Measurements from ENCODE around the gene PPP2R1A.

DNA sequence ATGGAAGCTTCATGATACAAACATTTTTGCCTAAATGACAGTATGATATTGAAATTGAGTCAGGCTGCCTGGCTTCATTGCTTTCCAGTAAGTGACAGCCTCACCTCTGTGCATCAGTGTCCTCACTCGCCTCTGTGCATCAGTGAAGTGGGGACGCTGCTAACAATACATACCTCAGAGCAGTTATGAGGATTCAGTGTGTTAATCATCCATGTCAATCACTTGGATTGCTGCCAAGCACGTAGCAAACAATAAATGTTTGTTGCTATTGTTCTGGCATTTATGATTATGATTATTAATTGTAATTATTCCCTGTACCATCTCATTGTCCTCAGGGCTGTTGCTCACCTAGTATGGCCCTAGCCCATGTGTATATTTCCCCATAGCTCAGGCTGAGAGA is 8.8 kb downstream of the PPP2R1A start:
- TF ChIP-seq CTCF (IDR thresholded peaks at IDR 0.05) (no peak), POLR2AphosphoS5 (IDR thresholded peaks at IDR 0.05) (no peak), POLR2A (IDR thresholded peaks at IDR 0.05) (no peak), EP300 (IDR thresholded peaks at IDR 0.05) (no peak)

All from upper lobe of left lung (tissue), 4 donors.